Measurements from ENCODE around the gene HMCN1.

The HMCN1 gene

GRCh38 chr1:186234976-186235686 is 500.9 kb downstream of the HMCN1 start:
- TF ChIP-seq POLR2A (IDR thresholded peaks at IDR 0.05; ENCODE audit: low read depth, low read length) = no peak
- DNase-seq (ENCODE audit: insufficient read length, low spot score) (no peak), FAIRE-seq (no peak)

DNA sequence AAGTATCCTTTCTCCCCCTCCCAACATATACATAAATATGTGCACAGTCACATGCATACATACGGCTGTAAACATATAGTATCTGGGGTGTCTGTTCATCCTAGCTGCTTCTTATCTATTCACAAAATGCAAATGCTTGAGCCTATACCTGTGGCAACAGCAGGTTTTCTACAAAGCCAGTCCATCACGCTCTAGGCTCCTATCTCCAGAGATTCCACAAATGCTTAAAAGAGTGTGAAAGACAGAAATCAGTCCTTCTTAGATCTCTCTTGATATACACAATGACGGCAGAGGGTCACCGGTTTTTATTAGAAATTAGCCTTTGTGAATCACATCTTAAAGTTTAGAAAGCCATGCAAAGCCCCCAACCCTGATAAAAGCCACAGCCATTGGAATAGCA is 501.5 kb downstream of the HMCN1 start:
- DNase-seq (ENCODE audit: insufficient read length, low spot score) (no peak), FAIRE-seq (no peak)
- no peak for TF ChIP-seq POLR2A (IDR thresholded peaks at IDR 0.05; ENCODE audit: low read depth, low read length)

GRCh38 chr1:186236921-186237320 is 502.7 kb downstream of the HMCN1 start:
- no peak for TF ChIP-seq POLR2A (IDR thresholded peaks at IDR 0.05; ENCODE audit: low read depth, low read length)
- FAIRE-seq (peak; percentile 77), DNase-seq (ENCODE audit: insufficient read length, low spot score) (peak; percentile 54)

DNA sequence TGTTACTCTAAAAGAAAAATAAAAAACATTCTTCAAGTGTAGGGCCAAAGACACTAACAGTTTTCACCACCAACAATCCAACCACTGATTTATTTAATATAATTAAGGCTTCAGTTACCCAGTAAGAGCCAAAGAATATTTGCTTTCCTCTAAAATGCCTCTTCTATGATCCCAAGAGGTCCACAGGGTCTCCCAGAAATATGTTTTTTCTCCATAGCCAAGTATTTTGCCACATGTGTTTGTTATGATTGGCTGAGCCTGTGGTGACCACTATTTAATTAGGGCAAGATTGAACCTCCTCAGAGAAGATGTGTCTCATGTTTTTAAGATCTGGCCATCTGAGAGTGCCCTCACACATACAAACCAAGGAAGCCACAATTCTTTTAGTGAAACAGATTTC is 505.0 kb downstream of the HMCN1 start:
- FAIRE-seq = no peak
- DNase-seq (ENCODE audit: insufficient read length, low spot score) = no peak
- TF ChIP-seq POLR2A (IDR thresholded peaks at IDR 0.05; ENCODE audit: low read depth, low read length) = no peak

DNA sequence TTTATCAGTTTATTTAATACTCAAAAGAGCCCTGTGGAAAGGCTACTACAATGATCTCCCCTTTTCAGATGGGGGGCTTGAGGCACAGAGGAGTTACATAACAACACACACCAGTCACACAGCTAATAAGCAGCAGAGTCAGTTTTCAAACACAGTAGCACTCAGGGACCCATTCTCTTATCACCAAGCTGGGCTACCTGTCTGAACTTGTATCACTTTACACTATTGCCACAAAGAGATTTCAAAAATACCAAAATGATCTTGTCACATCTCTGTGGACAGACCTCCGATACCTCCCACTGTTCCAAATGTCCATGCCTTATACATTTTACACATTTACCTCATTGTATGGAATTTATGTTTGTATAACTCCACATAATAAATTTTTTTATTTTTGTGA is 506.2 kb downstream of the HMCN1 start:
- FAIRE-seq = no peak
- DNase-seq (ENCODE audit: insufficient read length, low spot score) = no peak
- no peak for TF ChIP-seq POLR2A (IDR thresholded peaks at IDR 0.05; ENCODE audit: low read depth, low read length)

All from H54 (cell line).